Activated naive CD8-positive, alpha-beta T cell treated with anti-CD3 and anti-CD28 coated beads, Interleukin-2, amount 50 U/mL, for 24 hours (primary cell): ENCODE measurements around the gene TACR2.

Experiments
- ATAC-seq: fragments of 150-1000 bp; cut with Tn5 transposase; one replicate; pipeline ENCODE4 v1.10.0; 2021
- DNase-seq: peaks from one replicate; pipeline ENCODE4 v3.0.0; 2021
- H3K27ac Mint-ChIP-seq: one replicate; pipeline ENCODE4 v1.8.0; 2021; ENCODE audit warnings: mild to moderate bottlenecking, mixed read lengths
- H3K27me3 Mint-ChIP-seq: one replicate; pipeline ENCODE4 v1.8.0; 2021; ENCODE audit warnings: mixed read lengths
- H3K36me3 Mint-ChIP-seq: one replicate; pipeline ENCODE4 v1.8.0; 2021; ENCODE audit warnings: low read depth, mixed read lengths
- H3K4me1 Mint-ChIP-seq: one replicate; pipeline ENCODE4 v1.8.0; 2021; ENCODE audit warnings: mixed read lengths
- H3K4me3 Mint-ChIP-seq: one replicate; pipeline ENCODE4 v1.8.0; 2021; ENCODE audit warnings: mild to moderate bottlenecking, moderate library complexity, mixed read lengths
- H3K9me3 Mint-ChIP-seq: one replicate; pipeline ENCODE4 v1.8.0; 2021; ENCODE audit warnings: mixed read lengths

TACR2 gene

GRCh38 chr10:69419096-69419743 is 2.5 kb upstream of the TACR2 start:
- H3K27ac Mint-ChIP-seq = no peak overlapping the region
- no peaks in the 10 kb centered on the region for H3K27me3 Mint-ChIP-seq

GRCh38 chr10:69418052-69418752 is 1.5 kb upstream of the TACR2 start:
- H3K4me1 Mint-ChIP-seq = no peaks in the 10 kb centered on the region
- no peak overlapping the region for H3K27ac Mint-ChIP-seq
- H3K9me3 Mint-ChIP-seq = no peaks in the 10 kb centered on the region
- H3K36me3 Mint-ChIP-seq = no peaks in the 10 kb centered on the region
- H3K27me3 Mint-ChIP-seq = no peaks in the 10 kb centered on the region
- no peak overlapping the region for H3K4me3 Mint-ChIP-seq
- no peak for DNase-seq
- no peak for ATAC-seq

More at GRCh38 chr10:69419096-69419743, 2.5 kb upstream of the TACR2 start:
- H3K4me1 Mint-ChIP-seq = peaks cover 7% of the 10 kb centered on the region
- no peaks in the 10 kb centered on the region for H3K36me3 Mint-ChIP-seq
- DNase-seq = no peak
- ATAC-seq = no peak
- H3K9me3 Mint-ChIP-seq = no peaks in the 10 kb centered on the region
- H3K4me3 Mint-ChIP-seq = no peak overlapping the region

DNA sequence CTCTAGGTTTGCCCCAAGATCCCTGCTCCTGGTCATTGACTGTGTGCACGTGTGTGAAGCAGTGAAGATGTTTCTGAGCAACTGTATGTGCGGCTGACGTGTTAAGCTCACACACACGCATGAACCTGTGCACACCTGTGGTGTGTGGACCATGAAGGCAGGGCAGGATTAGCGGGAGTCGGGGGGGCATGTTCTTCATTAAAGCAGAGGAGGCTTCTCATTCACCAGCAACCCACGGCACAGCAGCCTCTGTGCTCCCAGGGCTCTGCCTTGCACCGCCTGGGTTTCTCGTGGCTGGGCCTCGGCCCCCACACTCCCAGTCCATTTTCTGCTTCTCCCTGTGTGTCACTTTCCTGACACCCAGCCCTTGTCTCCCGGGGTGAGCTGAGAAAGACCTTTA is 824 bp upstream of the TACR2 start:
- no peaks in the 10 kb centered on the region for H3K36me3 Mint-ChIP-seq
- H3K4me1 Mint-ChIP-seq = no peaks in the 10 kb centered on the region
- no peak overlapping the region for H3K4me3 Mint-ChIP-seq
- no peaks in the 10 kb centered on the region for H3K9me3 Mint-ChIP-seq
- H3K27me3 Mint-ChIP-seq = no peaks in the 10 kb centered on the region
- ATAC-seq = no peak
- DNase-seq = no peak
- H3K27ac Mint-ChIP-seq = no peak overlapping the region

- Mint-ChIP-seq H3K27ac (no peak overlapping the region), H3K27me3 (no peaks in the 10 kb centered on the region), H3K4me1 (no peaks in the 10 kb centered on the region), H3K36me3 (no peaks in the 10 kb centered on the region), H3K9me3 (no peaks in the 10 kb centered on the region), H3K4me3 (no peak overlapping the region)
- no peak for DNase-seq
- ATAC-seq = no peak
Observed at GRCh38 chr10:69415951-69416350, 767 bp downstream of the TACR2 start.

DNA sequence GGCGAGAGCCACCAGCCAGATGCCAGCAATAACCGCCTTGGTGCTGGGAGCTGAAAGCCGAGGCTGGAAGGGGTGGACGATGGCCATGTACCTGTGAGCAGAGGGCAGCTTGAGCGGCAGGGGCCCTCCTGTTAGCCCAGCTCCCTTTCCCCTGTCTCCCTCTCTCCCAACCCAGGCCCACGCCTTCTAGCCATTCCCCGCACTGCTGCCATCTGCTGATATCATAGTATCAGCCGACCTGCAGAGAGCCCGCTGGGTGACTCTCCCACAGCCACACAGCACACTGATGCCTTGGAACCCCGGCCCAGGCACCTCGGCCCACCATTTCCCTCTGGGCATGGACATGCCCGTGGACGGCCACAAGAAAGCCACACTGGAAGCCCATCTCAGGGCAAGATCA is 1.7 kb downstream of the TACR2 start:
- Mint-ChIP-seq H3K9me3 (no peaks in the 10 kb centered on the region), H3K4me3 (no peak overlapping the region), H3K27ac (no peak overlapping the region), H3K27me3 (no peaks in the 10 kb centered on the region), H3K4me1 (no peaks in the 10 kb centered on the region), H3K36me3 (no peaks in the 10 kb centered on the region)
- ATAC-seq (no peak), DNase-seq (no peak)

DNA sequence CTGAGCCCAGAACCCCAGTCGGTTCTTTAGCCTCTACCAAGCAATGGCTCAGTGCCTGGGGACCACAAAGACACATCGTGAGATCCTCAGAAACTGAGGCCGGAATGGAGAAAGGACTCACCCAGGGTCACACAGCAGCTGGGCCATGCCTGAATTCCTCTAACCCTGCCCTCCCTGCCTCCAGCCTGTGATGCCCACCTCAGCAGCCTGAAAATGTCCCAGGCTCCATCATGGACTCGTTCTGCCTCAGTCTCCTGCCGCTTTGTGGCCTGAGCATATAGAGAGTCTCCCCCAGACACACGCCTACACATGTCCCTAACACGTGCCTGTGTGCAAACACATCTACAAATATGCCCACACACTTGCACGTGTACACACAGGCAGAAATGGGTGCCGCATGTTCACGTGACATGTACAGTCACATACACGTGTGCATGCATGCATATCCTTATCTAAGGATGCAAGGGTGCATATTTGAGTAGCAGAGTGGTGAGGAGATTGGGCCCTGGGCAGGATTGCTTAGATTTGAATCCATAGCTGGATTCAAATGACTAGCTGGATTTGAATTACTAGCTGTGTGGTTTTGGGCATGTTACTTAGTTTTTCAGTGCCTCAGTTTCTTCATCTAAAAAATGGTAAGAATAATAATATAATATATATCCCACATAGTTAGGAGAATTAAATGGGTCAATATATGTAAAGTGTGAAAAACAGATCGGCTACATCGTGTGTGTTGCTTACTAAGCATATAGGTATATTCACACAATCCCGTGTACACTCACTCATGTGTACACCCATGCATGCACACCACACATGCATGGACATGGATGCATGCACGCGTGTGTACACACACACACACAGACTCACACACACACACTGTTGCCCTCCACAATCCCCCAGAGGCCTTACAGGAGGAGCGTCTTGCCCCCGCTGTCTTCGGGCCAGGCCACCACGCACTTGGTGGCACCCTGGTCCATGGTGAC is 2.4 kb downstream of the TACR2 start:
- peaks cover 2% of the 10 kb centered on the region for H3K4me1 Mint-ChIP-seq
- ATAC-seq = no peak
- H3K4me3 Mint-ChIP-seq = no peak overlapping the region
- no peak for DNase-seq
- no peaks in the 10 kb centered on the region for H3K27me3 Mint-ChIP-seq
- H3K36me3 Mint-ChIP-seq = no peaks in the 10 kb centered on the region
- no peak overlapping the region for H3K27ac Mint-ChIP-seq
- H3K9me3 Mint-ChIP-seq = no peaks in the 10 kb centered on the region

DNA sequence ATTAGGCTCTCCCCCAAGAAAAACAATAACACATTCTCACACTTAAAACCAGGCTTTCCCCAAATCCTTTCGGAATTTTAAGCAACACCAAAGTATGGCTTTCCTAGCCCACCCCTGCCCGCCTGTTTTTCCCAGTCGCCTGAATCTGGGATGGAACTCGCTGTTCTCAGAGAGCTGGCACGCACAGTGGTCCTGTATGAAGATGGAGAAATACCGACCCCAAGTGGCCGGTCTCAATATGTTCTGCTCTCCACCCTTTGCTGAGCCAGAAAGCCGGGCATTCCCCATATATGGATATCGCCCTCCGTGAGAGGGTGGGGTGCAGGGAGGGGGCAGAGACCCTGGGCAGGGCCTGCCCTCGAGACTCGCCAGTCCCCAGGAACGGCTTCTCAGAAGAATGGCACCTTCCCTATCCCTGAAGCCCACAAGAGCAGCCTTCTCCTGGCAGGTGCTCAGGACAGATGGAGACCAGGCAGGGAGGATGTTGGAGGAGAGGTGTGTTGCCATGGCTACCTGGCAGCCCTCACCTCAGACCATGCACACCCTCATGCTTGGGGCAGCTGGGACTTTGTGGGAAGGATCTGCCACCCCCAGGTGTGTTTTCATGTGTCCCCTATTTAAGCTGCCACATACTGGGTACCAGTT is 3.4 kb downstream of the TACR2 start:
- no peak overlapping the region for H3K27ac Mint-ChIP-seq
- H3K36me3 Mint-ChIP-seq = no peaks in the 10 kb centered on the region
- H3K27me3 Mint-ChIP-seq = no peaks in the 10 kb centered on the region
- no peaks in the 10 kb centered on the region for H3K9me3 Mint-ChIP-seq
- peak; percentile 26 for ATAC-seq
- peak; percentile 50 for DNase-seq
- H3K4me3 Mint-ChIP-seq = no peak overlapping the region
- peaks cover 10% of the 10 kb centered on the region for H3K4me1 Mint-ChIP-seq

- H3K4me1 Mint-ChIP-seq = peaks cover 16% of the 10 kb centered on the region
- no peaks in the 10 kb centered on the region for H3K9me3 Mint-ChIP-seq
- no peak overlapping the region for H3K4me3 Mint-ChIP-seq
- no peaks in the 10 kb centered on the region for H3K27me3 Mint-ChIP-seq
- H3K36me3 Mint-ChIP-seq = no peaks in the 10 kb centered on the region
- ATAC-seq (no peak), DNase-seq (no peak)
- H3K27ac Mint-ChIP-seq = no peak overlapping the region
Observed at GRCh38 chr10:69412232-69412790, 4.4 kb downstream of the TACR2 start.

DNA sequence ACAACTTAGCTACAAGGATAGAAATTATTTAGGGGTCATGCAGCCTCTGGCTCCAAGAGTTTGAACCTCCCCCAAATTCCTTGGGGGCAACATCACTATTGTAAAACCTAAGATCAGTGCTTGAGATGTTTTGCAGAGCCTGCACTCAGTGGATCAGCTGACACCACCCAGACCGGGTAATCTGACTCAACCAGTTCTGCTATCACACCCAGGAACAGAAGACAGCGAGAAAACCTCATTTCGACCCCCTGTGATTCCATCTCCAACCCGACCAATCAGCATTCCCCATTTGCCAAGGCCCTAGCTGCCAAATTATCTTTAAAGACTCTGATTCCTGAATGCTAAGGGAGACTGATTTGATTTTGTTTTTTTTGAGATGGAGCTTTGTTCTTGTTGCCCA is 5.2 kb downstream of the TACR2 start:
- no peak overlapping the region for H3K27ac Mint-ChIP-seq
- no peaks in the 10 kb centered on the region for H3K27me3 Mint-ChIP-seq
- peaks cover 16% of the 10 kb centered on the region for H3K4me1 Mint-ChIP-seq
- no peak overlapping the region for H3K4me3 Mint-ChIP-seq
- ATAC-seq (no peak), DNase-seq (no peak)
- H3K9me3 Mint-ChIP-seq = no peaks in the 10 kb centered on the region
- no peaks in the 10 kb centered on the region for H3K36me3 Mint-ChIP-seq

- no peak for ATAC-seq
- H3K27me3 Mint-ChIP-seq = no peaks in the 10 kb centered on the region
- DNase-seq = no peak
- peaks cover 16% of the 10 kb centered on the region for H3K4me1 Mint-ChIP-seq
- no peaks in the 10 kb centered on the region for H3K9me3 Mint-ChIP-seq
- H3K36me3 Mint-ChIP-seq = no peaks in the 10 kb centered on the region
- H3K27ac Mint-ChIP-seq = no peak overlapping the region
- no peak overlapping the region for H3K4me3 Mint-ChIP-seq
Observed at GRCh38 chr10:69410487-69410886, 6.2 kb downstream of the TACR2 start.

DNA sequence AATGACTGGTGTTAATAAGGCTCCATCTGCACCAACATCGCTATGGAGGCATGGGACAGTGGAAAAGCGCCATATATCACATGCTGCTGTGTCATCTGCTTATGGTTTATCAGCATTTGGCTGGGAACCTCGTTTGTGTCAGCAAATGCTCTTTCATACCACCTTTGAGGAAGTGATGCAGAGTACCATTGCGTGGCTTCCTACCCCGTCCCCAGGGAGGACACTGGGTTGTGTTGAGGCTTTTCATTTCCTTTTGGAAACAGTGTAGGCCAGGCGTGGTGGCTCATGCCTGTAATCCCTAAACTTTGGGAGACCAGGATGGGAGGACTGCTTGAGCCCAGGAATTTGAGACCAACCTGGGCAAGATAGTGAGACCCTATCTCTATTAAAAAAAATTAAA is 6.8 kb downstream of the TACR2 start:
- Mint-ChIP-seq H3K9me3 (no peaks in the 10 kb centered on the region), H3K27me3 (no peaks in the 10 kb centered on the region), H3K36me3 (no peaks in the 10 kb centered on the region), H3K4me1 (peaks cover 16% of the 10 kb centered on the region), H3K4me3 (no peak overlapping the region), H3K27ac (no peak overlapping the region)
- ATAC-seq (no peak), DNase-seq (no peak)

DNA sequence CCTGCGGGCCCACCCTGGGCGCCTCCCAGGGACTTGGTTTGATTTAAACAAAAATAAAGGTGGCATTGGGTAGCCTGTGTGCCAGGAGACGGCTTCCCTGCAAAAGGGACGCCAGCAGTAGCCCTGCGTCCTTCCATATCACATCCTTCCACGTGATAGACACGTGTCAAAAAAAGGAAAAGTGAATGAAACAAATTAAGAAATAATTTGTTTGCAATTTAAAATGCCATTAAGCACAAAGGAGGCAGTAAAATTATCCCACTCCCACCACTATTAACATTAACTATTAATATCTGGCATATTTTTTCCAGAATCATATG is 7.6 kb downstream of the TACR2 start:
- Mint-ChIP-seq H3K27me3 (no peaks in the 10 kb centered on the region), H3K9me3 (no peaks in the 10 kb centered on the region), H3K4me3 (no peak overlapping the region), H3K36me3 (no peaks in the 10 kb centered on the region), H3K4me1 (peaks cover 16% of the 10 kb centered on the region), H3K27ac (peak overlapping the region; percentile 65)
- ATAC-seq (no peak), DNase-seq (no peak)

GRCh38 chr10:69408318-69409175 is 8.2 kb downstream of the TACR2 start:
- peaks cover 6% of the 10 kb centered on the region for H3K36me3 Mint-ChIP-seq
- H3K9me3 Mint-ChIP-seq = no peaks in the 10 kb centered on the region
- H3K27me3 Mint-ChIP-seq = no peaks in the 10 kb centered on the region
- H3K27ac Mint-ChIP-seq = peak overlapping the region; percentile 65
- peak overlapping the region; percentile 56 for H3K4me3 Mint-ChIP-seq
- peaks cover 16% of the 10 kb centered on the region for H3K4me1 Mint-ChIP-seq
- ATAC-seq = peak; percentile 94
- DNase-seq = peak; percentile 93
